Thoracic aorta (tissue), 2 donors: ENCODE measurements around the gene TESK2. TPM values are rescaled to one million over a fixed set of nuclear protein-coding genes. Genes with fewer than 3 reads are reported as not detected.
A peak's percentile ranks its signal among the peaks of the same experiment; 100 is the strongest.

Experiments used
- ATAC-seq: fragments of 150-250 bp; one replicate; pipeline ENCODE4 v1.8.0; 2017; ENCODE audit warnings: low read depth; ENCODE audit not compliant: insufficient number of reproducible peaks, low FRiP score
- DNase-seq: peaks from one replicate; pipeline ENCODE4 v3.0.0-alpha.2; 2020; ENCODE audit warnings: low spot score
- H3K27ac ChIP-seq, 2 donors: fragments of 200-600 bp; sonication (generic); 1 replicate in 1 of 2; 2 replicates in 1 of 2; pipeline ENCODE4 v1.5.1; 2016; ENCODE audit warnings: mild to moderate bottlenecking in 2 of 2, moderate library complexity in 2 of 2
- H3K27me3 ChIP-seq: fragments of 200-600 bp; sonication (generic); replicated peaks from 2 replicates; pipeline ENCODE4 v1.6.0; 2016; ENCODE audit warnings: mild to moderate bottlenecking; ENCODE audit not compliant: insufficient read depth
- H3K36me3 ChIP-seq: fragments of 200-600 bp; sonication (generic); one replicate; pipeline ENCODE4 v1.5.1; 2016
- H3K4me1 ChIP-seq, 2 donors: fragments of 200-600 bp; sonication (generic); 1 replicate in 1 of 2; 2 replicates in 1 of 2; pipeline versions ENCODE4 v1.5.1 to v1.6.0; 2016; ENCODE audit warnings: low read depth in 2 of 2, mild to moderate bottlenecking in 1 of 2; ENCODE audit not compliant: control insufficient read depth in 1 of 2
- H3K4me3 ChIP-seq: fragments of 200-600 bp; sonication (generic); 2 replicates; pipeline ENCODE4 v1.5.1; 2016; ENCODE audit warnings: mild to moderate bottlenecking
- H3K9me3 ChIP-seq: fragments of 200-600 bp; sonication (generic); 2 replicates; pipeline ENCODE4 v1.5.1; 2016
- CTCF ChIP-seq: fragments of 200-600 bp; sonication (generic); IDR thresholded peaks from one replicate; pipeline ENCODE4 v1.5.1; 2019; ENCODE audit warnings: antibody characterized with exemption
- total RNA-seq, 2 donors: library from RNA; depleted of rRNA; stranded (reverse); fragments of >200 nt; gene quantifications; one replicate each; pipeline versions ENCODE4 v1.1.0 to v1.2.3, GENCODE V29; 2016

TESK2 gene
- total RNA-seq, 2 donors from 2014 or later, result 3.5 to 7.6 TPM

GRCh38 chr1:45300669-45300997 lies 190.3 kb downstream of the TESK2 start:
- Histone ChIP-seq H3K36me3 (no peaks in the 10 kb centered on the region), H3K27me3 (no peaks in the 10 kb centered on the region), H3K9me3 (no peaks in the 10 kb centered on the region), H3K4me3 (no peak overlapping the region), H3K4me1 (peaks cover 5 to 9% of the 10 kb centered on the region in 2 donors), H3K27ac (no peak overlapping the region)
- no peak for TF ChIP-seq CTCF
- DNase-seq (no peak), ATAC-seq (no peak)

DNA sequence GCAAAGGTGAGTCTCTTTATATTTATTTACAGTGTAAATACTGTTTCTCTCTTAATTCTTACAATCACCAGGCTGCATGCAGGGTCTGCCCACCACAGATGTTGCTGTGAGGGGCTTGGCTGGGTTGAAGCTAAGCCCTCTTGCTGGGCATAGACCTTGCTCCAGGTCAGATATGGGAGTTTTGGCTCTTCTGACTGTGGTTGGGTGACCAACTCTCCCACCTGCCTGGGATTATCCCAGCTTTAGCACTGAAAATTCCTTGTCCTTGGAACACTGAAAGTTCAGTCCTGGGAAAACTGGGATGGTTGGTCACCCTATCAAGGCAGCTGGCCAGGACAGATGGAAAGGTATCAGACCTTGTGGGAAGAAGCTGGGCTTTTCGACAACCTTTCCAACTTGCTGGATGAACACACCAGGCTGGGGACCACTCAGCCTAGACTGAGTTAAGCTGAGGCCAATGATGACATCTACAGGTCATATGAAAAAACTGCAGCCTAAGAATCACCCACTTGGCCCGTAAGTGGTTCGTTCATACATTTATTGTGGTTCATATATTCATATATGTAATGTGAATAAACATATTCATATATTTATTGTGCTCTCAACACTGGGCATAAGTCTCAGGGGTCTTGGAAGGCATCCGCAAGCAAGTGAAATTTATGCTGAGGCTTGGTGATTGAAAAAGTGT lies 190.8 kb downstream of the TESK2 start:
- DNase-seq, result no peak
- H3K9me3 ChIP-seq, result no peaks in the 10 kb centered on the region
- no peak overlapping the region for H3K4me3 ChIP-seq
- TF ChIP-seq CTCF, result peak; percentile 66
- H3K27ac ChIP-seq, result no peak overlapping the region
- ATAC-seq, result no peak
- no peaks in the 10 kb centered on the region for H3K27me3 ChIP-seq
- no peaks in the 10 kb centered on the region for H3K36me3 ChIP-seq
- H3K4me1 ChIP-seq, result peaks cover 5 to 9% of the 10 kb centered on the region in 2 donors

GRCh38 chr1:45299296-45299695 lies 191.7 kb downstream of the TESK2 start:
- Histone ChIP-seq H3K9me3 (no peaks in the 10 kb centered on the region), H3K27me3 (no peaks in the 10 kb centered on the region), H3K27ac (no peak overlapping the region), H3K36me3 (no peaks in the 10 kb centered on the region), H3K4me1 (peaks cover under 1 to 2% of the 10 kb centered on the region in 2 donors), H3K4me3 (no peak overlapping the region)
- DNase-seq (no peak), ATAC-seq (no peak)
- no peak for TF ChIP-seq CTCF

DNA sequence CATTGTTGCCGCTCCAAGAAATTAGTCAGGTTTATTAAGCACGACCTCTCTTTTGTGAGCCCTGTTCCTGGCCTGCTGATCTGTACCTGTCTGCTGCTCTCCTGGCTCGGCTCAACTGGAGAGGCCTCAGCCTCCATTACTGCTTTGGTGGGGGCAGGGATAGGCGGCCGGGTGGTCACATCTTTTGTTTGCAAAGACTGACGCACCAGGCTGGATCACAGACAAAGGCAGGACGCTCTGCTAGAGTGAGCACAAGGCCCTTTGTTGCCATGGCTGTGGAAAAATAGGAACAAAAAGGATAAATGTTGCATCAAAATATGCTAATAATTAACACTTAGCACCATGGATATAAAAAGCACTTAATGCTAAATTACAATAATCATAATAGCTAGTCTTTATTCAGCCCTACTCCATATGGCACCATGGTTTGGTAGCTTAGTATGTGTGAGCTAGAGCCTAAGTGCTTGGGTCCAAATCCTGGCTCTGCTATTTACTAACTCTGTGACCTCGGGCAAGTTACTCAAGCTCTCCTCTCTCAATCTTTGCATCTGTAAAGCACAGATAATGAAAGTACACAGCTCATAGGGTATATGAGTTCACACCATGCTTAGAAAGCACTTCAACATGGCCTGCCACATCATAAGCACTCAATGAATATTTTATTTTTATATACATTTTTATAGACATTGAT lies 193.2 kb downstream of the TESK2 start:
- no peak for TF ChIP-seq CTCF
- DNase-seq (no peak), ATAC-seq (no peak)
- Histone ChIP-seq H3K9me3 (no peaks in the 10 kb centered on the region), H3K36me3 (no peaks in the 10 kb centered on the region), H3K27me3 (no peaks in the 10 kb centered on the region), H3K27ac (no peak overlapping the region), H3K4me3 (no peak overlapping the region), H3K4me1 (no peaks in the 10 kb centered on the region)

Other genes starting within 250 kb of the TESK2 start
- not detected for gene HPDL, start 164.3 kb downstream of the TESK2 start, total RNA-seq
- 10 to 100 TPM in 1 of 2 donors, 1 to 10 TPM in 1; 4.7 to 10.5 TPM for gene TOE1, start 151.0 kb downstream of the TESK2 start, total RNA-seq
- 10 to 100 TPM; 15.2 to 27.4 TPM for gene MUTYH, start 150.7 kb downstream of the TESK2 start, total RNA-seq
- 1 to 10 TPM; 1.3 to 1.9 TPM for gene CCDC163, start 8.9 kb upstream of the TESK2 start, total RNA-seq
- 1 to 10 TPM; 1.4 to 1.5 TPM for gene MMACHC, start 9.1 kb upstream of the TESK2 start, total RNA-seq
- gene PRDX1, start 30.7 kb upstream of the TESK2 start, total RNA-seq, result 100 to 1,000 TPM; 196 to 246 TPM
- gene AKR1A1, start 59.7 kb upstream of the TESK2 start, total RNA-seq, result 100 to 1,000 TPM in 1 of 2 donors, 10 to 100 TPM in 1; 35.3 to 130 TPM
- gene NASP, start 92.9 kb upstream of the TESK2 start, total RNA-seq, result 10 to 100 TPM; 34.7 to 91.4 TPM
- 1 to 10 TPM; 2.2 to 4.0 TPM for gene CCDC17, start 132.9 kb upstream of the TESK2 start, total RNA-seq
- gene GPBP1L1, start 195.4 kb upstream of the TESK2 start, total RNA-seq, result 100 to 1,000 TPM; 103 to 120 TPM
- gene TMEM69, start 197.0 kb upstream of the TESK2 start, total RNA-seq, result 1 to 10 TPM; 6.8 to 7.2 TPM